RWPE1 (cell line): ENCODE measurements around the gene CSF1R.
"Not testable (repeated sequence)": the region's sequence is repeated elsewhere in the genome, so short reads cannot be mapped to it uniquely, and the experiment has no call there.

Source experiments
- CTCF ChIA-PET: fragments of 350-600 bp; sonication (Branson Sonifier 250); formaldehyde crosslinking; extraction: SDS; loops from one replicate; lab custom pipeline; 2021; lab: Yijun Ruan, JAX
- POLR2A ChIA-PET: fragments of 400-600 bp; formaldehyde crosslinking; extraction: SDS; loops from one replicate; lab custom pipeline; 2020; ENCODE audit warnings: antibody characterized with exemption; ENCODE audit not compliant: low non-redundant PET; lab: Yijun Ruan, JAX
- DNase-seq: peaks from one replicate; pipeline ENCODE4 v3.0.0; 2012; ENCODE audit warnings: low spot score
- H3K27ac ChIP-seq: fragments of 450-650 bp; 2 replicates; pipeline ENCODE4 v1.5.1; 2017
- TF ChIP-seq, protein P1 (sequence below): fragments of 450-650 bp; conservative IDR thresholded peaks from 2 replicates; pipeline ENCODE4 v1.5.1; 2017; ENCODE audit warnings: low read depth, mild to moderate bottlenecking

The CSF1R gene

DNA sequence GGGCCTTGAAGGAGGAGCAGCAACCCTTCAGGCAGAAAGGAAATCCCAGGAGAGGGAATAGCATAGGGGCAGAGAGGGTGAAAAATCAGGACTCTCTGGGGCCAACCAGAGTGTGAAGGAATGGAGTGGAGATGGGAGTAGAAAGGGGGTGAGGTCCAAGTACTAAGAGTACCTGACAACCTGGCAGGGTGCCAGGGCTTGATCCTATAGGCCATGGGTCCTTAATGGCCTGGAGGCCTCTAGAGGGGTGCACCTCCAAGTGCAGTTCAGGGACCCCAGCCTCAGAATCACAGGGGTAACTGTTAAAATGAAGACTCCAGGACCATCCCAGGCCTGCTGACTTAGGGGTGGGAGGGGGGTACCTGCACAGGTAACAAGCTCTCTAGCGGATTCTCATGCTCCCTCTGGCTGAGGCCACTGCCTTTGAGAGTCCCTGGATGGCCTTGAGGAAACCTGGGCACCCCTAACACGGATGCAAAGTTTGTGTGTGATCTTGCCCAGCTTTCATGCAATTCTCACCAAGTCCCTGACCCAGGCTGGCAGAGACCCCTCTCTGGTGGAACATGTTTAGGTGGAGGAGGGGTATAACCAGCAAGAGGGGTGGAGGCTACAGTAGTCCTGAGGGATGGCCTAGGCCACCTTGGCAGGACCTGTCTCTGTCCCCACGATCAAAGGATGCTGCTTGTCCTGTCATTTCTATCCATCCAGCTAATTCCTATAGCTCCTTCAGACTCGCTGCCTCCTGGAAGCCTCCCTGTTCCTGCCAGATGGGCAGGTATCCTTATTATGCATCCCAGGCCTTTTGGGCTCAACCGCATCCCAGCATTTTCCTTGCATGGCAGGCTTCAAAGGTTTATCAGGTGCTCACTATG, 17.6 kb upstream of the CSF1R start:
- no peak overlapping the region for H3K27ac ChIP-seq
- DNase-seq = no peak
- ChIA-PET POLR2A (no interaction called here), CTCF (interaction anchor here (0.5 to 1.1 kb wide), 5 partner anchors 12 to 257 kb away, joined by 3 read pairs; no protein-coding TSS in a partner anchor)
- TF ChIP-seq, protein P1, sequence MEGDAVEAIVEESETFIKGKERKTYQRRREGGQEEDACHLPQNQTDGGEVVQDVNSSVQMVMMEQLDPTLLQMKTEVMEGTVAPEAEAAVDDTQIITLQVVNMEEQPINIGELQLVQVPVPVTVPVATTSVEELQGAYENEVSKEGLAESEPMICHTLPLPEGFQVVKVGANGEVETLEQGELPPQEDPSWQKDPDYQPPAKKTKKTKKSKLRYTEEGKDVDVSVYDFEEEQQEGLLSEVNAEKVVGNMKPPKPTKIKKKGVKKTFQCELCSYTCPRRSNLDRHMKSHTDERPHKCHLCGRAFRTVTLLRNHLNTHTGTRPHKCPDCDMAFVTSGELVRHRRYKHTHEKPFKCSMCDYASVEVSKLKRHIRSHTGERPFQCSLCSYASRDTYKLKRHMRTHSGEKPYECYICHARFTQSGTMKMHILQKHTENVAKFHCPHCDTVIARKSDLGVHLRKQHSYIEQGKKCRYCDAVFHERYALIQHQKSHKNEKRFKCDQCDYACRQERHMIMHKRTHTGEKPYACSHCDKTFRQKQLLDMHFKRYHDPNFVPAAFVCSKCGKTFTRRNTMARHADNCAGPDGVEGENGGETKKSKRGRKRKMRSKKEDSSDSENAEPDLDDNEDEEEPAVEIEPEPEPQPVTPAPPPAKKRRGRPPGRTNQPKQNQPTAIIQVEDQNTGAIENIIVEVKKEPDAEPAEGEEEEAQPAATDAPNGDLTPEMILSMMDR = no peak

DNA sequence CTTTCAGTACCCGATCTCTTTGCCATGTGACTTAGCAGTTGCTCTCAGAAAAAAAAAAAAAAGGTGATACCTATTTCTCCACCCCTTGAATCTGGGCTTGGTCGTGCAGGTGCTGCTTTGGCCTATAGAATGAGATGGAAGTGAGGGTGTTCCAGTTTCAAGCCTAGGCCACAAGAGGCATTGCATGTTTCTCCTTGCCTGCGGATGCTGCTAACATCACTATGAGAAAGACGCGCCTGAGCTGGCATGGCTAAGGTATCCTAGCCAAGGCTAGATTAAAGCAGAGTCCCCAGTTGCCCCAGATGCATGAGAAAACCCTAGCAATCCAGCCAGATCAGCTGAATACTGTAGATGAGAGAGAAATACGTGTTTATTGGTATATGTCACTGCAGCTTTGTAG, 14.7 kb upstream of the CSF1R start:
- TF ChIP-seq, protein P1 = no peak
- no peak for DNase-seq
- H3K27ac ChIP-seq = no peak overlapping the region
- ChIA-PET CTCF (interaction anchor here (0.5 to 0.6 kb wide), 2 partner anchors 30 to 1008 kb away, joined by 3 to 4 read pairs; no protein-coding TSS in a partner anchor), POLR2A (no interaction called here)

DNA sequence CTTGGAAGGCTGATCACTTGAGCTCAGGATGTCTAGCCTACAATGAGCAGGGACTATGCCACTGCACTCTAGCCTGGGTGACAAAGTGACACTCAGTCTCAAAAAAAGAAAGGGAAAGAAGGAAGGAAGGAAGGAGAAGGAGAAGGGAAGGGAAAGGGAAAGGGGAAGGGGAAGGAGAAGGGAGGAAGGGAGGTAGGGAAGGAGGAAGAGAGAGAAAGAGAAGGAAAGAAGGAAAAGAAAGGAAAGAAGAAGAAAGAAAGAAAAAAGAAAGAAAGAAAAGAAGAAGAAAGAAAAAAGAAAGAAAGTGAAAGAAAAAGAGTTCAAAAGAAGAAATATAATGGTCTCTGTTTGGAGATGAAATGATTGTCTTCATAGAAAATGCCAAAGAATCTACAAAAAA, 10.8 kb upstream of the CSF1R start:
- H3K27ac ChIP-seq = no peak overlapping the region
- TF ChIP-seq, protein P1 = no peak
- DNase-seq = no peak
- ChIA-PET POLR2A (no interaction called here), CTCF (no interaction called here)

DNA sequence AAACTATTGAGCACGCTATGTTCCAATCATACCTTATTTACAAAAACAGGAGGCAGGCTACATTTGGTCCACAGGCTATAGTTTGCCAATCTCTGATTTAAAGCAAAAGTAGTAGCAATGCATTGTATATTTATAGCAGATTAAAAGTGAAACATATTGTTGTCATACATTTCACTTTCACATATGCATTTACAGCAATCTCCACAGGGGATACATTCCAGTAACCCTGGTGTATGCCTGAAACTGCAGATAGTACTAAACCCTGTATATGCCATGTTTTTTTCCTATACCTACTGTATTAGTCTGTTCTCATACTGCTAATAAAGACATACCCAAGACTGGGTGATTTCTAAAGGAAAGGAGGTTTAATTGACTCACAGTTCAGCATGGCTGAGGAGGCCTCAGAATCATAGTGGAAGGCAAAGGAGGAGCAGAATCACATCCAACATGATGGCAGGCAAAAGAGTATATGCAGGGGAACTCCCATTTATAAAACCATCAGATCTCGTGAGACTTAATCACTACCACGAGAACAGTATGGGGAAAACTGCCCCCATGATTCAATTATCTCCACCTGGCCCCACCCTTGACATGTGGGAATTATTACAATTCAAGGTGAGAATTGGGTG, 5.9 kb upstream of the CSF1R start:
- TF ChIP-seq, protein P1 = no peak
- CTCF ChIA-PET = interaction anchor here (0.6 kb wide), 1 partner anchor 18 kb away, joined by 4 read pairs; no protein-coding TSS in a partner anchor
- no peak for DNase-seq
- H3K27ac ChIP-seq = no peak overlapping the region
- POLR2A ChIA-PET = no interaction called here

DNA sequence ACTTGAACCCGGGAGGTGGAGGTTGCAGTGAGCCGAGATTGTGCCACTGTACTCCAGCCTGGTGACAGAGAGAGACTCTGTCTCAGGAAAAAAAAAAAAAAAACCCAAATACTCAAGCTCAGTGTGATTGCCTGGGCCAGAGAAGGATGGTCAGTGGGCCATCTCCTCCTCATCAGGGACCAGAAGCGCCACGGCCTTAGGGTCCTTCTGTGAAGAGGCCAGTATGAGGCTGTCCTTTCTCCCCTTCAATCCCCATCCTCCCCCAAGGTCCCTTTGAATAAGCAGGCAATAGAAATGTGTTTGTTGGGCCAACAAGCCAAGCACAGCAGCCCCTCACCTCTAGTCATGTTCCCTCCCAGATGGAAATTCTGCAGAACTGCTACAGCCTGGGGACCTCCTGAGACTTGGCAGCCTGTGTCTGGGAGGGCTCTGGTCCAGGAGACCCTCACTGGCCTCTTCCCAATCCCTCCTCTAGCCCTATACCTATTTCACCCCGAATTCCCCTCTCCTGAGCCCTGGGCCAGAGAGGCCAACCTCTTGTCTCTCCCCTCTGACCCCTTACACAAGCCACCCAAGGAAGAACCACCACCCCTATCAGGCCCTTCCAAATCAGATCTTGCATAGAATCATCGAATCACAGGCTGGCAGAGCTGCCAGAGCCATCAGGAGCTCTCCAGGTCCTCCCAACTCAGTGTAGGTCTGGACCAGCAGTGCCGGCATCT, 1.0 kb downstream of the CSF1R start:
- DNase-seq = no peak
- CTCF ChIA-PET = interaction anchor here (0.7 kb wide), 1 partner anchor 70 kb away, joined by 4 read pairs; no protein-coding TSS in a partner anchor
- POLR2A ChIA-PET = interaction anchor here (0.5 kb wide), 1 partner anchor 12 kb away, joined by 3 read pairs; no protein-coding TSS in a partner anchor
- TF ChIP-seq, protein P1 = no peak
- no peak overlapping the region for H3K27ac ChIP-seq

DNA sequence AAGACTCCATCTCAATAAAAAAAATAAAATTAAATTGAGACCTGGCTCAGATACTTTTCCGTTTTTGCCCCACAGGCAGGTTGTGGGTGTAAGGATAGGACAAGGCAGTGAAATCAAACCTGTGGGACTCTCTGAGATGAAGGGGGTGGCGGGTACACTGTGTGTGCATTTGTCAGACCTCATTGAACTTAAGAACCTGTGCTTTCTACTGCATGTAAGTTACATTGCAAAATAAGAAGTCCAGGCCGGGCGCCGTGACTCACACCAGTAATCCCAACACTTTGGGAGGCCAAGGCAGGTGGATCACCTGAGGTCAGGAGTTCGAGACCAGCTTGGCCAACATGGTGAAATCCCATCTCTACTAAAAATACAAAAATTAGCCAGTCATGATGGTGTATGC, 1.6 kb downstream of the CSF1R start:
- DNase-seq, H3K27ac ChIP-seq, CTCF ChIA-PET, POLR2A ChIA-PET: not testable (repeated sequence)
